ENCODE data around the gene LRRC10B. TPM values are rescaled to one million over a fixed set of nuclear protein-coding genes. Genes with fewer than 3 reads are reported as not detected.

The LRRC10B gene
- total RNA-seq, 4 donors from 2014 or later, result 0.13 to 1.0 TPM; not detected in 2

GRCh38 chr11:61516675-61517572 lies 8.4 kb downstream of the LRRC10B start:
- peak; percentile 35 for ATAC-seq
- DNase-seq, result no peak
- peak; percentile 97 to 99 (median 98) for TF ChIP-seq CTCF (IDR thresholded peaks at IDR 0.05 in 4 of 5, conservative IDR thresholded peaks at IDR 0.05 in 1 of 5)
- TF ChIP-seq POLR2A (IDR thresholded peaks at IDR 0.05), result no peak
- in situ Hi-C loops (cut with MboI; ENCODE audit: low sequenced_read_pairs in 4 of 4), result loop anchor here (5.0 to 10.0 kb wide), 3 partner anchors 40 to 72 kb away; no protein-coding TSS in a partner anchor
- intact Hi-C loops (cut with DNase I; ENCODE audit: low total_unique reads), result loop anchor here (1.0 kb wide), 2 partner anchors 40 to 71 kb away; no protein-coding TSS in a partner anchor
- no peaks in the 10 kb centered on the region for H3K27me3 ChIP-seq
- no peaks in the 10 kb centered on the region for H3K4me1 ChIP-seq
- no peaks in the 10 kb centered on the region for H3K9me3 ChIP-seq
- peak overlapping the region in 2 of 4 donors; percentile 22 to 32 for H3K4me3 ChIP-seq
- no peaks in the 10 kb centered on the region for H3K36me3 ChIP-seq
- H3K27ac ChIP-seq, result no peak overlapping the region

- in situ Hi-C loops (cut with MboI; ENCODE audit: low sequenced_read_pairs in 4 of 4), result loop anchor here (5.0 to 10.0 kb wide), 3 partner anchors 41 to 73 kb away; no protein-coding TSS in a partner anchor
- no peaks in the 10 kb centered on the region for H3K4me1 ChIP-seq
- no peak for ATAC-seq
These were observed 9.7 kb downstream of the LRRC10B start for GRCh38 chr11:61518032-61518795.

DNA sequence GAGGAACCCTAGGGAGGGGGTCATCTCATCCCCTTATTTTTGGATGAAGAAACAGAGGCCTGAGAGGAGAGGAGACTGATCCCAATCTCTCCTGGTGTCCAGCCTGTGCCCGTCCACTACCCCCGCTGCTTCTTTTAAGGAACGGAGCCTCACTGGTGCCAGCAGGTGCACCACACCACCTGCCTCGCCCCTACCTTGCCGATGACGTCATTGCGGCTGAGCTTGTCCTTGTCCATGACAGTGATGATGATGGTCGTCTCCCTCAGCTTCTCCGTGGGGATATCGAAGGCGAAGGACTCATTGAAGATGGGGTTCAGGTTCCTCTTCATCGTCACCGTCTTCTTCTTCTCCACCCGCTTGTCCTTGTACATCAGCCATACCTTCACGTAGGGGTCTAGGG lies 14.3 kb downstream of the LRRC10B start:
- DNase-seq (no peak), ATAC-seq (no peak)
- TF ChIP-seq POLR2A (IDR thresholded peaks at IDR 0.05) (no peak), CTCF (IDR thresholded peaks at IDR 0.05 in 4 of 5, conservative IDR thresholded peaks at IDR 0.05 in 1 of 5) (no peak)
- H3K4me3 ChIP-seq, result no peak overlapping the region
- H3K9me3 ChIP-seq, result no peaks in the 10 kb centered on the region
- no peaks in the 10 kb centered on the region for H3K36me3 ChIP-seq
- H3K4me1 ChIP-seq, result no peaks in the 10 kb centered on the region
- in situ Hi-C loops (cut with MboI; ENCODE audit: low sequenced_read_pairs in 4 of 4) (no loop called here), intact Hi-C loops (cut with DNase I; ENCODE audit: low total_unique reads) (no loop called here)
- no peaks in the 10 kb centered on the region for H3K27me3 ChIP-seq
- H3K27ac ChIP-seq, result no peak overlapping the region

More at GRCh38 chr11:61518032-61518795, 9.7 kb downstream of the LRRC10B start:
- no peaks in the 10 kb centered on the region for H3K9me3 ChIP-seq
- no peaks in the 10 kb centered on the region for H3K27me3 ChIP-seq
- no peak overlapping the region for H3K27ac ChIP-seq
- intact Hi-C loops (cut with DNase I; ENCODE audit: low total_unique reads), result no loop called here
- H3K4me3 ChIP-seq, result no peak overlapping the region
- DNase-seq, result no peak
- no peak for TF ChIP-seq CTCF (IDR thresholded peaks at IDR 0.05 in 4 of 5, conservative IDR thresholded peaks at IDR 0.05 in 1 of 5)
- no peak for TF ChIP-seq POLR2A (IDR thresholded peaks at IDR 0.05)
- no peaks in the 10 kb centered on the region for H3K36me3 ChIP-seq

- intact Hi-C loops (cut with DNase I; ENCODE audit: low total_unique reads) (no loop called here), in situ Hi-C loops (cut with MboI; ENCODE audit: low sequenced_read_pairs in 4 of 4) (no loop called here)
- Histone ChIP-seq H3K9me3 (no peaks in the 10 kb centered on the region), H3K27me3 (no peaks in the 10 kb centered on the region), H3K4me1 (no peaks in the 10 kb centered on the region), H3K4me3 (no peak overlapping the region), H3K36me3 (no peaks in the 10 kb centered on the region), H3K27ac (no peak overlapping the region)
- TF ChIP-seq CTCF (IDR thresholded peaks at IDR 0.05 in 4 of 5, conservative IDR thresholded peaks at IDR 0.05 in 1 of 5), result no peak
- no peak for TF ChIP-seq POLR2A (IDR thresholded peaks at IDR 0.05)
- no peak for DNase-seq
- ATAC-seq, result no peak
These were observed 15.9 kb downstream of the LRRC10B start for GRCh38 chr11:61524446-61524845.

Measured in gastrocnemius medialis (tissue), 4 donors.